Measurements from ENCODE around the gene INPP5F. TPM values are rescaled to one million over a fixed set of nuclear protein-coding genes. Genes with fewer than 3 reads are reported as not detected.
"Not testable (repeated sequence)": the region's sequence is repeated elsewhere in the genome, so short reads cannot be mapped to it uniquely, and the experiment has no call there.

INPP5F gene
- total RNA-seq, 2 donors from 2014 or later = 12.4 to 26.3 TPM

GRCh38 chr10:119768455-119769094, 42.7 kb downstream of the INPP5F start:
- no peak overlapping the region for H3K4me3 Mint-ChIP-seq
- H3K27ac Mint-ChIP-seq = peak overlapping the region; percentile 8
- no peaks in the 10 kb centered on the region for H3K27me3 Mint-ChIP-seq
- H3K9me3 Mint-ChIP-seq = no peaks in the 10 kb centered on the region
- no peak for ATAC-seq (replicated peaks)
- peaks cover 6% of the 10 kb centered on the region for H3K36me3 Mint-ChIP-seq (ENCODE audit: low read depth)
- H3K4me1 Mint-ChIP-seq = peaks cover 5% of the 10 kb centered on the region

GRCh38 chr10:119769886-119770285, 44.0 kb downstream of the INPP5F start:
- H3K4me1 Mint-ChIP-seq = peaks cover 5% of the 10 kb centered on the region
- H3K9me3 Mint-ChIP-seq = no peaks in the 10 kb centered on the region
- H3K4me3 Mint-ChIP-seq = no peak overlapping the region
- no peak overlapping the region for H3K27ac Mint-ChIP-seq
- H3K27me3 Mint-ChIP-seq = no peaks in the 10 kb centered on the region
- peaks cover 6% of the 10 kb centered on the region for H3K36me3 Mint-ChIP-seq (ENCODE audit: low read depth)
- ATAC-seq (replicated peaks) = no peak

- Mint-ChIP-seq H3K27me3 (no peaks in the 10 kb centered on the region), H3K9me3 (no peaks in the 10 kb centered on the region), H3K4me1 (peaks cover 11% of the 10 kb centered on the region), H3K36me3 (ENCODE audit: low read depth) (peaks cover 11% of the 10 kb centered on the region), H3K4me3 (no peak overlapping the region), H3K27ac (no peak overlapping the region)
- no peak for ATAC-seq (replicated peaks)
These were observed 45.1 kb downstream of the INPP5F start for GRCh38 chr10:119770928-119771327.

- no peak overlapping the region for H3K27ac Mint-ChIP-seq
- no peak for ATAC-seq (replicated peaks)
- H3K4me1 Mint-ChIP-seq = peaks cover 11% of the 10 kb centered on the region
- no peaks in the 10 kb centered on the region for H3K9me3 Mint-ChIP-seq
- no peak overlapping the region for H3K4me3 Mint-ChIP-seq
- no peaks in the 10 kb centered on the region for H3K27me3 Mint-ChIP-seq
- H3K36me3 Mint-ChIP-seq (ENCODE audit: low read depth) = peaks cover 6% of the 10 kb centered on the region
These were observed 46.5 kb downstream of the INPP5F start for GRCh38 chr10:119772334-119772733.

- ATAC-seq (replicated peaks); H3K27me3 Mint-ChIP-seq; H3K4me3 Mint-ChIP-seq; H3K36me3 Mint-ChIP-seq (ENCODE audit: low read depth); H3K27ac Mint-ChIP-seq; H3K9me3 Mint-ChIP-seq: not testable (repeated sequence)
- peaks cover 11% of the 10 kb centered on the region for H3K4me1 Mint-ChIP-seq
These were observed 47.2 kb downstream of the INPP5F start for GRCh38 chr10:119773041-119773440.

GRCh38 chr10:119775529-119775928, 49.7 kb downstream of the INPP5F start:
- peak; percentile 51 for ATAC-seq (replicated peaks)
- peaks cover 6% of the 10 kb centered on the region for H3K36me3 Mint-ChIP-seq (ENCODE audit: low read depth)
- peaks cover 11% of the 10 kb centered on the region for H3K4me1 Mint-ChIP-seq
- no peaks in the 10 kb centered on the region for H3K9me3 Mint-ChIP-seq
- H3K4me3 Mint-ChIP-seq = no peak overlapping the region
- H3K27ac Mint-ChIP-seq = no peak overlapping the region
- no peaks in the 10 kb centered on the region for H3K27me3 Mint-ChIP-seq

GRCh38 chr10:119776536-119776935, 50.7 kb downstream of the INPP5F start:
- Mint-ChIP-seq H3K4me1 (peaks cover 6% of the 10 kb centered on the region), H3K9me3 (no peaks in the 10 kb centered on the region), H3K4me3 (no peak overlapping the region), H3K27ac (no peak overlapping the region), H3K36me3 (ENCODE audit: low read depth) (peaks cover 11% of the 10 kb centered on the region), H3K27me3 (no peaks in the 10 kb centered on the region)
- no peak for ATAC-seq (replicated peaks)

- Mint-ChIP-seq H3K4me3 (no peak overlapping the region), H3K27ac (no peak overlapping the region), H3K27me3 (no peaks in the 10 kb centered on the region), H3K36me3 (ENCODE audit: low read depth) (peaks cover 20% of the 10 kb centered on the region), H3K4me1 (peaks cover 6% of the 10 kb centered on the region), H3K9me3 (no peaks in the 10 kb centered on the region)
- ATAC-seq (replicated peaks) = no peak
These were observed 51.8 kb downstream of the INPP5F start for GRCh38 chr10:119777686-119778085.

GRCh38 chr10:119778776-119779445, 53.1 kb downstream of the INPP5F start:
- peaks cover 20% of the 10 kb centered on the region for H3K36me3 Mint-ChIP-seq (ENCODE audit: low read depth)
- no peak for ATAC-seq (replicated peaks)
- H3K4me1 Mint-ChIP-seq = peaks cover 6% of the 10 kb centered on the region
- H3K27ac Mint-ChIP-seq = no peak overlapping the region
- H3K27me3 Mint-ChIP-seq = no peaks in the 10 kb centered on the region
- no peak overlapping the region for H3K4me3 Mint-ChIP-seq
- no peaks in the 10 kb centered on the region for H3K9me3 Mint-ChIP-seq

- no peak for ATAC-seq (replicated peaks)
- H3K27me3 Mint-ChIP-seq = no peaks in the 10 kb centered on the region
- no peak overlapping the region for H3K27ac Mint-ChIP-seq
These were observed 55.1 kb downstream of the INPP5F start for GRCh38 chr10:119780879-119781480.

GRCh38 chr10:119781498-119781897, 55.6 kb downstream of the INPP5F start:
- Mint-ChIP-seq H3K9me3 (no peaks in the 10 kb centered on the region), H3K4me3 (no peak overlapping the region), H3K36me3 (ENCODE audit: low read depth) (peaks cover 14% of the 10 kb centered on the region), H3K27ac (no peak overlapping the region), H3K4me1 (peaks cover 8% of the 10 kb centered on the region), H3K27me3 (no peaks in the 10 kb centered on the region)
- no peak for ATAC-seq (replicated peaks)

More at GRCh38 chr10:119780879-119781480, 55.1 kb downstream of the INPP5F start:
- Mint-ChIP-seq H3K4me1 (peaks cover 8% of the 10 kb centered on the region), H3K9me3 (no peaks in the 10 kb centered on the region), H3K4me3 (no peak overlapping the region), H3K36me3 (ENCODE audit: low read depth) (peaks cover 14% of the 10 kb centered on the region)

GRCh38 chr10:119782981-119783664, 57.3 kb downstream of the INPP5F start:
- H3K27ac Mint-ChIP-seq = no peak overlapping the region
- peaks cover 14% of the 10 kb centered on the region for H3K36me3 Mint-ChIP-seq (ENCODE audit: low read depth)
- peaks cover 12% of the 10 kb centered on the region for H3K4me1 Mint-ChIP-seq

GRCh38 chr10:119783665-119784027, 57.8 kb downstream of the INPP5F start:
- H3K36me3 Mint-ChIP-seq (ENCODE audit: low read depth) = peaks cover 14% of the 10 kb centered on the region
- H3K9me3 Mint-ChIP-seq = no peaks in the 10 kb centered on the region
- no peak overlapping the region for H3K27ac Mint-ChIP-seq
- no peak for ATAC-seq (replicated peaks)
- H3K4me3 Mint-ChIP-seq = no peak overlapping the region
- peaks cover 14% of the 10 kb centered on the region for H3K4me1 Mint-ChIP-seq
- no peaks in the 10 kb centered on the region for H3K27me3 Mint-ChIP-seq

More at GRCh38 chr10:119782981-119783664, 57.3 kb downstream of the INPP5F start:
- ATAC-seq (replicated peaks) = no peak
- Mint-ChIP-seq H3K9me3 (no peaks in the 10 kb centered on the region), H3K4me3 (no peak overlapping the region), H3K27me3 (no peaks in the 10 kb centered on the region)

- no peak overlapping the region for H3K27ac Mint-ChIP-seq
- H3K9me3 Mint-ChIP-seq = no peaks in the 10 kb centered on the region
- peak; percentile 68 for ATAC-seq (replicated peaks)
- peaks cover 14% of the 10 kb centered on the region for H3K36me3 Mint-ChIP-seq (ENCODE audit: low read depth)
- peaks cover 14% of the 10 kb centered on the region for H3K4me1 Mint-ChIP-seq
- no peaks in the 10 kb centered on the region for H3K27me3 Mint-ChIP-seq
- H3K4me3 Mint-ChIP-seq = peak overlapping the region; percentile 19
These were observed 58.7 kb downstream of the INPP5F start for GRCh38 chr10:119784340-119785067.

Data from activated T-helper 17 cell treated with anti-CD3 and anti-CD28 coated beads, Interleukin-2, amount 50 U/mL, for 72 hours (primary cell).